ENCODE results near the gene TNFRSF25.

TNFRSF25 gene

DNA sequence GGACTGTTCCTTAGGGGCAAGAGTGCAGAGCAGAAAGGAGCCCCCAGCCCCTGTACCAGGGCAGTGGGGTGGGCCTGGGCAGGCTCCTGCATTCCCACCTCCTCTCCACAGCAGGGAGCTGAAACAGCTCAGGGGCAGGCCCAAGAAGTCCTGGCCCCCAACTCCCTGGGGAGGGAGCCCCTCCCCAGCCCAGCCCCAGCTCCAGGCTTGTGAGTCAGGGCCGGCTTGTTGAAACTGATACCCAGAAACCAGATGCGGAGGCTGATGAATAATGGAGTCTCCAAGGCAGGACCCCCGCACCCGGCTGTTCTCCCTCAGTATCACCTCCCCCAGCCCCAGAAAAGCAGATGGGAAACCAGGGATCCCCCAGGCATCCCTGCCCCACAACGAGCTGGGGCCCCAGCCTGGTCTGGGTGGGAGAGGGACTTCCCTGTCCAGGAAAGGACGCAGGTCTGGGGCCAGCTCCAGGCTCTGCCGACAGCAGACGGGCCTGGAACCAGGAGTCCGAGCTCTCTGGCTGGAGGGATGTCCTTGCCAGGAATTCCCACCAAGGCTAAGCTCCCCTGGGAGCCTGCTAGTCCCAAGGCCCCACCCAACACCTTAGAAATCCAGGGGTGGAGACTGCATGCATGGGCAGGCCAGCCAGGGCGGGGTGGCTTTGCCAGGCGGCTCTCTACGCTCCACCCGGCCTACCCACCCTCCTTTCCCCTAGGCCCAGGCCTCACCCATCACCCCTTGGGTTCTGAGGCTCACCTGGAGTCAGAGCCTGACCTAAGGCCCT, 22.8 kb upstream of the TNFRSF25 start:
- no peak for DNase-seq (ENCODE audit: low spot score)

- DNase-seq (ENCODE audit: low spot score) = no peak
Observed at GRCh38 chr1:6487804-6488484, 22.0 kb upstream of the TNFRSF25 start.

DNA sequence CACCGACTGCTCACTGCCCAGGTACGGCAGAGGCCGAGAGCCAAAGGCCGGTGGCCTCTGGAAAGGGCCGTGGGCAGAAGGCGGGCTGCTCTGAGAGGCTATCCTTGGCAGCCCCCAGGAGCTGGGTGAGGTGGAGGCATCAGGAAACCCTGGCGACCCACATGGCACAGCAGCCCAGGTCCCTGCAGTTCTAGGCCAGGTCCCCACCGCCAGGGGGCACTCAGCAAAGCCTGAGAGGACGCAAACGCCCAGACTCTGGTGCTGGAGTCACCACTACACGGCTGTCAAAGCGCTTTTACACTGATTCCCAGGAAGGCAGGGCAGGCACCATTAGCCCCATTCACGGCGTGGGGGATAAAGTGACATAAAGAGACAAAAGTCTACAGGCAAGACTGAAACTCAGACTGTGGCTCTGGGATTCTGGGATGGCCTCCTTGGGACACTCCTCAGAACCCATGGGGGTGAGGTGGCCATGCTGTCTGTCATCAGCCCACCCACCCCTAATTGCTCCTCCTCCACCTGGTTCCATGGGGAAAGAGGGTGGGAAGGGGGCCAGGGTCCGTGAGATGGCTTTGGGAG, 20.5 kb upstream of the TNFRSF25 start:
- DNase-seq (ENCODE audit: low spot score) = peak; percentile 94

DNA sequence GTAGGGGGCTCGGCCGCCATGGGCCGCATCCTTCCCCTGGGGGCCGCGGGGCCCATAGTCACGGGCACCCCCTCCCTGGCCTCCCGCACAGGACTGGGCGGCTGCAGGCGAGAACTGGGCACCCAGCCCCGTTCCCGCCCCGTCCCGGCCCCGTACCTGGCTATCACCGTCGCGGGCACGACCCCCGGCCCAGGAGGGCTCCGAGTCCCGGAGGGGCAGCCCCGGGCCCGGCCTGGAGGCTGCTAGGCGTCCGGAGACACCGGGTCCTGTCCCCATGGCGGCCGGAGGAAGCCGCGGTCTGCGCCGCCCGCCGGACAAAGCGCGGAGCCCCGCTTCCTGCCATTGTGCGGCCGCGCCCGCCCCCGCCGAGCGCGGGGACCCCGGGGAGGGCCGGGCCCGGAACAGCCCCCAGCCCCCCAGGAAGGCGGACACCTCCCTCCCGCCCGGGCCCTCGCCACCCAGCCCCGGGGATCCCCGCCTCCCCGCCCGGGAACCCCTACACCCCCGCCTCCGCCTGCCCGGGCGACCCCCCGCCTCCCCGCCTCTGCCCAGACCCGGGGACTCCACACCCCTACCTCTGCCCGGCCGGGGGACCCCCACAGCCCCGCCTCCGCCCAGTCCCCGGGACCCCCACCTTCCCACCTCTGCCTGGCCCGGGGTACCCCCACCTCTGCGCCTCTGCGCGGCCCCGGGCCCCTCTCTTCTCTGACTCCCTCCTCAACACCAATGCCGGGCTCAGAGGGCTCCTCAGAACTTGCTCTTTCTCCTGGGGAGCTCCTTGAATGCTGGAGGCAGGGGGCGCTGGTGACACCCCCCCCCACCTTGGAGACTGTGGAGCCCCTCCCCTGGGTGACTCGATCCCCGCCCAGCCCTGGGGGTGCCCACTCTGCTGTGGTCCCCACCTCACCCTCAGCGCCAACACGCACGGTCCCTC, 19.5 kb upstream of the TNFRSF25 start:
- peak; percentile 55 for DNase-seq (ENCODE audit: low spot score)

GRCh38 chr1:6484826-6485167, 18.8 kb upstream of the TNFRSF25 start:
- no peak for DNase-seq (ENCODE audit: low spot score)

DNA sequence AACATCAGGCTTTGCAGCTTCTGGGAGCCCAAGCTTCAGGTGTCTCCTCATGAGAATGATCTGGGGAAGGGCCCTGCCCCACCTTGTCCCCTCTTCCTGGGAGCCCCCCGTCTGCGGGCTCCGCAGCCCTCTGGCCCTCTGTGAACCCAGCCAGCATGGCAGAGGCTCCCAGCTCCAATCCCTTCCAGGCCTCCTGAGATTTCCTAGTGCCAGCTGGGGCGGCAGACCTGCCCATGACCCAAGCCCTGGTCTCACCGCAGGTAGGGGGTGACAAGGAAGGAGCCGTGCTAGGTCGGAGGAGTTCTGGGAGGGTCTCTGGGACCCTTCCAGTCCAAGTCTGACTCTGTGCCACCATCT, 17.8 kb upstream of the TNFRSF25 start:
- DNase-seq (ENCODE audit: low spot score) = no peak

DNA sequence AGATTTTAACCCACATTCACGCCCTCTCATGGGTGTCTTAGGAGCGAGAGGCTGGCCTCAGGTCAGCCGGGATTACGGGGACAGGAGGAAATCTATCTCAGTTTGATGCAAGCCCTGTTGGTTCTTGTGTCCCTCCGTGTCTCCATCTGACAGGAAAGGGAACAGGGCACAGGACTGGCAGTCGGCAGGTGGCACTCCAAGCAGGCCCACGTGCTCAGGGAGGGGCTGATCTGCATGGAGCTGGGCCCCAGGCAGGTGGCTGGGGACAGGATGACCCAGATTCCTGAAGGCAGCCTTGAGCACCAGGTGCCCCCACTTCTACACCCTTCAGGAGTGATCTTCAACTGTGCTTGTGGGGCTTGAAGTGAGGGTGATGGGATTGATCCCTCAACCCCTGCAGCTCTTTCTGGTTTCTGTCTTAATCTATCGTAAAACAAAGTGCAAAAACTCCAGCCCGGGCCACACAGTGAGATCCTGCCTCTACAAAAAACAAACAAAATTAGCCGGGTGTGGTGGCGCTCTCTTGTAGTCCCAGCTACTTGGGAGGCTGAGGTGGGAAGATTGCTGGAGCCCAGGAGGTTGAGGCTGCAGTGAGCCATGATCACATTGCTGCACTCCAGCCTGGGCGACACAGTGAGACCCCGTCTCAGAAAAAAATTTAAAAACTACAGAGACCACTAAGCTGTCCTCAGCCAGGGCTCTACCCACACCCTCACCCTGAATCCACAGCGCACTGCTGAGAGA, 17.2 kb upstream of the TNFRSF25 start:
- no peak for DNase-seq (ENCODE audit: low spot score)

DNA sequence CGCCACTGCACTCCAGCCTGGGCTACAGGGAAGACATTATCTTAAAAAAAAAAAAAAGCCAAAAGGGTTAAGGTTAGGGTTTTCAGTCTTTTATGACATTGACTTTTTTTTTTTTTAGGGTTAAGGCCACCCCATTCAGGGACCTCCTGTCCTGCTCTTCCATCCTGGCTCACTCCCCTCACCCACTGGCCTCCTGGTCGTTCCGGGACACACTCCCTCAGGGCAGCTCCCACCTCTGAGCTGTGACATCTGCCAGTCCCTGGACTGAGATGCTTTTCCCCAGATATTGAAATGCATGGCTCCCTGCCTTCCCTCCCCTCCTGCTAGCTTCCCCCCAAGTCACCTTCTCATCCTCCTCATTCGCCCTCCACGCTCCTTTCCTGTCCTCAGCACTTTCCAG, 15.8 kb upstream of the TNFRSF25 start:
- DNase-seq (ENCODE audit: low spot score) = no peak

DNA sequence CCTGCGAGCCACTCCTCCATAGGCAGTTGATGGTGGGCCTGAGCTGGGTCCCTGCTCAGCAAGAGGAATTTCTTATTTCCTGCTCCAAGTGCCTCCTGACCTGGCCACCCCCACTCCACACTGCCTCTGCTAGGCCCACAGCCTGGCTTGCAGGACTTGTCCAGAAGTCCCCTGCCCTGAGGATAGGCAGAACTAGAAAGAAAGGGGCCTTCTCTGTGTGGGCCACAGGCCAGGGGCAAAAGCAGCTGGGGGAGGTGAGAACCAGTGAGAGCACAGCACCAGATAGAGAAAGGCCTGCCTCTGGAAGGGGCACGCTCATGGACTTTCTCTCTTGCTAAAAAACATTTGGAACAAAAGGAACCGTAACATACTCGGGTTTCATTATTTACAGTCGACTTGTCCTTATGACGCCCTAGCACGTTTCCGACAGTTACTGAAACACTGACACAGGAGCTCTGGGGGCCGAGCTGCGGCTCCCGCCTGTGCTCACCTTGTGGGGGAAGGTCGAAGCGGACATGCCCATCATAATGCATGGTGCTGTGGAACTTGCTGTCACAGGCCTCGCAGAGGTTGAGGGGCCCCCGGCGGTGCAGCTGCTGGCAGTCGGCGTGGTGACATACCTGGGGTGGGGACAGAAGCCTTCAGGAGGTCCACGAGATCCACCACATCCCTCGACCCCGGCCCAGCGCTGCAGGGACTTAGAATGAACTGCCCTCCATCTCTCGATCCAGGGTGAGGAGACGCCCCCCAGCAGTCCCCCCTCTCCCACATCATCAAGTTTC, 11.3 kb upstream of the TNFRSF25 start:
- DNase-seq (ENCODE audit: low spot score) = no peak

GRCh38 chr1:6476483-6476882, 10.5 kb upstream of the TNFRSF25 start:
- DNase-seq (ENCODE audit: low spot score) = no peak

DNA sequence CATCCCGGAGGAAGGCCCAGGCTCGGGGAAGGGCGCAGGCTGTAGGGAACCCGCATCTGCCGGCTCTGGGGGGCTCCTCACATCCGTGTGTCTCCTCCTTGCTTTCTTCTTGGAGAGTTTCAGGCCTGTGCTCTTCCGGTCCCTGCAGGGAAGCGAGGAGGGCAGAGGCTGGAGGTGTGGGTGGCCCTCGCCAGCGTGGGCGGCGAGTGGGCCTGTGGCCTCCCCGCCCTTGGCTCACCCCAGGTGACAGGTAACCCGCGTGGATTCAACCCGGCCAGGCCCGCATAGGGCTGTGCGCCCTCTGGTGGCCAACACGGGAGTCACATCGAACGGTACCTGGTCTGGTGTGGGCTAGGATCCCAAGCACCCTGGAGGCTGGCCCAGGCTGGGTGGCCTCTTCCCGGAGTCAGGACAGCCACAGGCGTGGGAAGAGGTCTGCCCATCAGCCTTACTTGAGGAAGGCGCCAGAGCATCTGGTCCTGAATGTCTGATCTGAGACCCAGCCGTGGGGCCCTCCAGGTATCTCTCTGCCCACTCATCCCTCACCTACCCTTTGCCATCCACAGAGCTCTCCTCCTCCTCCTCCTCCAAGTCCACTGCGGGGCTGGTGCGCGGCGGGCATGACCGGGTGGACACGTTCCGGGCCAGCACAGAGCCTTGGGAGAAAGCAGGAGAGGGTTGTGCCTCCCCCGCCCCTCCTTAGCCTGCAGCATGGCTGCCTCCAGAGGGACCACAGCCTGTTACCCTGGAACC, 9.6 kb upstream of the TNFRSF25 start:
- DNase-seq (ENCODE audit: low spot score) = peak; percentile 85

DNA sequence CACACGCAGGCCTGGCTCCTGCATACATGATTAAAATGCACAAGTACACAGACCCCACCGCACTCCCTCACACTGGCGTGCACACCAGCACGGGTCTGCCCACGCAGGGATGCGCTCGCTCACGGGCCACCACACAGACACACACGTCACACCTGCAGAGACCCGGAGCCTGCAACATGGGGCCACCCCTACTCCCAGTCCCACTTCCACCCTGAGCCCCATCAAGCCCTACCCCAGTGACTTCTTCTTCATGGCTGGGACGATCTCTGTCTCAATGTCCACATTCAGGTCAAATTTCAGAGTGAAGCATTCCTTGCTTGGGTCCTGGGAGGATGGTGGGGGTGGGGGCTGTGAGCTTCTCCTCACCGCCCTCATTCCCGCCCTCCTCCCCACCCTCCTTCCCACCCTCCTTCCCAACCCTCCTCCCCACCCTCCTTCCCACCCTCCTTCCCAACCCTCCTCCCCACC, 8.9 kb upstream of the TNFRSF25 start:
- DNase-seq (ENCODE audit: low spot score) = no peak

GRCh38 chr1:6473974-6474814, 8.2 kb upstream of the TNFRSF25 start:
- no peak for DNase-seq (ENCODE audit: low spot score)

- no peak for DNase-seq (ENCODE audit: low spot score)
Observed at GRCh38 chr1:6473156-6473555, 7.2 kb upstream of the TNFRSF25 start.

DNA sequence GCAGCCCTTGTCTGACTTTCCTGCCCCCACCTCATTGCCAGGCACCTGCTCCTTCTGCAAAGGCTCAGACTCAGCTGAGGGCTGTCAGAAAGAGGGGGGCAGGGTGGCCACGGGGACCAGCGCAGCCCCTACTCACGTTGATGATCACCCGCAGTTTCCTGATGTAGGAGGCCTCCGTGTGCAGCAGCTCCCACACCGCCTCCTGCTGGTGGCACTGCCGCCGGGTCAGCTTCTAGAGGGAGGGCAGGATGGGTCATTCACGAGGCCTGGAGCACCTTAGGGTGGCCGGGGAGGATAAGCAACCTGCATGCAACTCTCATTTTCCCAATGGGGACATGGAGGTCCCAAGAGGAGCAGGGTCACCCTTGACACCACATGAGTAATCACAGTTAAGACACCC, 6.4 kb upstream of the TNFRSF25 start:
- no peak for DNase-seq (ENCODE audit: low spot score)

DNA sequence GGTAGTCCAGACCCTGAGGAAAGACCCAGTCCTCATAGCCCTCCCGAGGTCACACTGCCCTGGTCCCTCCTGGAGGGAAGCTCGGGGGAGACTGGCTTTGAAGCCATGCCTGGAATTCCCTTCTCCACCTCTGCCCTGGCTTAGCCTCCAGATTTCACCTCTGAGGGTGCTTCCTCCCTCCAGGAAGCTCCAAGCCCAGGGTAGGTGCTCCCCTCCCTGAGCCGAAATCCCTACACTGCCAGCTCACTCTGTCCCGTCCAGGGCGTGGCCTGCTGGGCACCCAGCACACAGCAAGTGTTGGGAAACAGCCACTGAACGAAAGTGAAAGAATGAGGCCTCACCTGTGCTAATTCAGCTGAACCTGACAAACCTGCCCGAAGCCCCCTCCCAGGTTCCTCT, 6.0 kb upstream of the TNFRSF25 start:
- no peak for DNase-seq (ENCODE audit: low spot score)

- DNase-seq (ENCODE audit: low spot score) = no peak
Observed at GRCh38 chr1:6471086-6471969, 5.4 kb upstream of the TNFRSF25 start.
